Loucy (cell line): ENCODE data around the gene CREBL2.

Experiments
- CTCF ChIP-seq: fragments of 200-600 bp; sonication (generic); conservative IDR thresholded peaks from 2 replicates; pipeline ENCODE4 v1.5.1; 2014; ENCODE audit warnings: mild to moderate bottlenecking, antibody characterized with exemption, low read length
- EZH2phosphoT487 ChIP-seq: fragments of 200-600 bp; IDR thresholded peaks from 2 replicates; pipeline ENCODE4 v1.6.1; 2018; ENCODE audit warnings: antibody characterized with exemption, mild to moderate bottlenecking, moderate library complexity, borderline replicate concordance

- no peak for TF ChIP-seq CTCF
- TF ChIP-seq EZH2phosphoT487, result no peak
These were observed 26.4 kb upstream of the CREBL2 start for GRCh38 chr12:12585115-12585863.
